Endodermal cell (in vitro differentiated cells): ENCODE results near the gene GRK1. TPM values are rescaled to one million over a fixed set of nuclear protein-coding genes. Genes with fewer than 3 reads are reported as not detected.
A peak's percentile ranks its signal among the peaks of the same experiment; 100 is the strongest.

Experiments
- DNase-seq: peaks from one replicate; pipeline ENCODE4 v3.0.0-alpha.2; 2017
- H3K27ac ChIP-seq: 2 replicates; pipeline ENCODE4 v1.5.1; 2013; ENCODE audit warnings: mild to moderate bottlenecking, low read depth, low read length, moderate library complexity
- H3K27me3 ChIP-seq: 2 replicates; pipeline ENCODE4 v1.6.1; 2013; ENCODE audit warnings: mild to moderate bottlenecking, low read length, moderate library complexity; ENCODE audit not compliant: insufficient read depth, control insufficient read depth, poor library complexity, severe bottlenecking
- H3K36me3 ChIP-seq: 2 replicates; pipeline ENCODE4 v1.7.0; 2013; ENCODE audit warnings: mild to moderate bottlenecking, low read length, moderate library complexity; ENCODE audit not compliant: control insufficient read depth, insufficient read depth
- H3K4me1 ChIP-seq: one replicate; pipeline ENCODE4 v1.7.0; 2013; ENCODE audit warnings: low read length; ENCODE audit not compliant: control insufficient read depth, insufficient read depth
- H3K4me3 ChIP-seq: 2 replicates; pipeline ENCODE4 v1.5.1; 2013; ENCODE audit warnings: mild to moderate bottlenecking, low read length, moderate library complexity
- H3K9ac ChIP-seq: 2 replicates; pipeline ENCODE4 v1.6.1; 2013; ENCODE audit warnings: mild to moderate bottlenecking, low read length, moderate library complexity; ENCODE audit not compliant: poor library complexity, severe bottlenecking; ENCODE audit errors: extremely low read depth
- H3K9me3 ChIP-seq: 2 replicates; pipeline ENCODE4 v1.6.1; 2013; ENCODE audit warnings: mild to moderate bottlenecking, low read length, moderate library complexity; ENCODE audit not compliant: control insufficient read depth
- H3K27ac Mint-ChIP-seq: 2 replicates; pipeline ENCODE4 v1.8.0; 2020; ENCODE audit warnings: mixed read lengths
- H3K27me3 Mint-ChIP-seq: 2 replicates; pipeline ENCODE4 v1.8.0; 2021; ENCODE audit warnings: mild to moderate bottlenecking, mixed read lengths; ENCODE audit not compliant: insufficient read depth
- H3K36me3 Mint-ChIP-seq: 2 replicates; pipeline ENCODE4 v1.8.0; 2020; ENCODE audit warnings: low read depth, mixed read lengths
- H3K4me1 Mint-ChIP-seq: 2 replicates; pipeline ENCODE4 v1.8.0; 2020; ENCODE audit warnings: mixed read lengths
- H3K4me3 Mint-ChIP-seq: 2 replicates; pipeline ENCODE4 v1.8.0; 2020; ENCODE audit warnings: mild to moderate bottlenecking, moderate library complexity, mixed read lengths
- H3K9me3 Mint-ChIP-seq: 2 replicates; pipeline ENCODE4 v1.8.0; 2020; ENCODE audit warnings: mild to moderate bottlenecking, mixed read lengths
- WGBS, 2 experiments: methylation state at CpG; one replicate each; pipeline versions ENCODE4 v1.1.5 to v1.1.7; 2013; ENCODE audit warnings: missing lambda C conversion rate in 2 of 2, mixed read lengths in 1 of 2; ENCODE audit not compliant: insufficient coverage in 1 of 2, insufficient read length in 1 of 2; 5-methylcytosine and 5-hydroxymethylcytosine counted together
- total RNA-seq, 2 donors: library from RNA; stranded (reverse); fragmentation: NEBNext Ultra II Directional in 1 of 2; extraction: Animal tissue kit (Norgen Biotek cat#: 25700) in 1 of 2; gene quantifications; 2 replicates in 1 of 2; 3 replicates in 1 of 2; pipeline ENCODE4 v1.2.1, GENCODE V29; 2021
- TF ChIP-seq, protein P1 (sequence below): fragments of 200-600 bp; sonication (generic); conservative IDR thresholded peaks from 2 replicates; pipeline ENCODE4 v1.5.0; 2021; ENCODE audit warnings: antibody characterized with exemption, mild to moderate bottlenecking

GRK1 gene
- total RNA-seq, 2 donors from 2014 or later = 1.7 to 2.5 TPM

DNA sequence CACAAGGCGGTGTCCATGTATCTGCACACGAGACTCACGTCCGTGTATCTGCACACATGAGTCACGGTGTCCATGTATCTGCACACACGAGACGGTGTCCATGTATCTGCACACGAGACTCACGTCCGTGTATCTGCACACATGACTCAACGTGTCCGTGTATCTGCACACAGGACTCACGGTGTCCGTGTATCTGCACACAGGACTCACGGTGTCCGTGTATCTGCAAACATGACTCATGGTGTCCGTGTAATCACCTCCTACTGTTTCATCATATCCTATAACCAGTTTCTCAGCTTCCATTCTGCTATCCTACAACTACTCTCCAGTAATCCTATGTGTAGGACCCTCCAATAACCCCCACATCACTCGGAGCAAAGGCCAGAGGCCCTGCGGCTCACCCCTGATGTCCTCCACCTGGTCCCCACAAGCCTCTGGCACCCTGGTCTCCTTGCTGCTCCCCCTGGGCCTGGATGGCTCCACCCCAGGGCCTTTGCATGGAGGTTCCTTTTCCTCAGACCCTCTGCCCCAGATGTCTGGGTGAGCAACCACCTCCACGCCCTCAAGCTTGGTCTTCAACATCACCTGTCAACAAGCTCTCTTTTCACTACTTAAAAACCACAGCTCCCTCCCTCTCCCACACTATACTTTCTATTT, 89.5 kb downstream of the GRK1 start:
- Histone ChIP-seq H3K4me1 (no peaks in the 10 kb centered on the region), H3K4me3 (no peak overlapping the region), H3K36me3 (no peaks in the 10 kb centered on the region), H3K9ac (no peak overlapping the region), H3K9me3 (no peaks in the 10 kb centered on the region), H3K27me3 (peaks cover 40% of the 10 kb centered on the region), H3K27ac (no peak overlapping the region)
- peaks cover 39% of the 10 kb centered on the region for H3K27me3 Mint-ChIP-seq
- WGBS, 2 experiments = 93 to 97% methylated on average over 19 to 20 of the region's 20 CpGs
- no peaks in the 10 kb centered on the region for H3K9me3 Mint-ChIP-seq
- peak; percentile 28 for DNase-seq
- no peaks in the 10 kb centered on the region for H3K36me3 Mint-ChIP-seq
- H3K27ac Mint-ChIP-seq = no peak overlapping the region
- H3K4me1 Mint-ChIP-seq = peaks cover 11% of the 10 kb centered on the region
- TF ChIP-seq, protein P1, sequence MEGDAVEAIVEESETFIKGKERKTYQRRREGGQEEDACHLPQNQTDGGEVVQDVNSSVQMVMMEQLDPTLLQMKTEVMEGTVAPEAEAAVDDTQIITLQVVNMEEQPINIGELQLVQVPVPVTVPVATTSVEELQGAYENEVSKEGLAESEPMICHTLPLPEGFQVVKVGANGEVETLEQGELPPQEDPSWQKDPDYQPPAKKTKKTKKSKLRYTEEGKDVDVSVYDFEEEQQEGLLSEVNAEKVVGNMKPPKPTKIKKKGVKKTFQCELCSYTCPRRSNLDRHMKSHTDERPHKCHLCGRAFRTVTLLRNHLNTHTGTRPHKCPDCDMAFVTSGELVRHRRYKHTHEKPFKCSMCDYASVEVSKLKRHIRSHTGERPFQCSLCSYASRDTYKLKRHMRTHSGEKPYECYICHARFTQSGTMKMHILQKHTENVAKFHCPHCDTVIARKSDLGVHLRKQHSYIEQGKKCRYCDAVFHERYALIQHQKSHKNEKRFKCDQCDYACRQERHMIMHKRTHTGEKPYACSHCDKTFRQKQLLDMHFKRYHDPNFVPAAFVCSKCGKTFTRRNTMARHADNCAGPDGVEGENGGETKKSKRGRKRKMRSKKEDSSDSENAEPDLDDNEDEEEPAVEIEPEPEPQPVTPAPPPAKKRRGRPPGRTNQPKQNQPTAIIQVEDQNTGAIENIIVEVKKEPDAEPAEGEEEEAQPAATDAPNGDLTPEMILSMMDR = no peak
- no peak overlapping the region for H3K4me3 Mint-ChIP-seq

DNA sequence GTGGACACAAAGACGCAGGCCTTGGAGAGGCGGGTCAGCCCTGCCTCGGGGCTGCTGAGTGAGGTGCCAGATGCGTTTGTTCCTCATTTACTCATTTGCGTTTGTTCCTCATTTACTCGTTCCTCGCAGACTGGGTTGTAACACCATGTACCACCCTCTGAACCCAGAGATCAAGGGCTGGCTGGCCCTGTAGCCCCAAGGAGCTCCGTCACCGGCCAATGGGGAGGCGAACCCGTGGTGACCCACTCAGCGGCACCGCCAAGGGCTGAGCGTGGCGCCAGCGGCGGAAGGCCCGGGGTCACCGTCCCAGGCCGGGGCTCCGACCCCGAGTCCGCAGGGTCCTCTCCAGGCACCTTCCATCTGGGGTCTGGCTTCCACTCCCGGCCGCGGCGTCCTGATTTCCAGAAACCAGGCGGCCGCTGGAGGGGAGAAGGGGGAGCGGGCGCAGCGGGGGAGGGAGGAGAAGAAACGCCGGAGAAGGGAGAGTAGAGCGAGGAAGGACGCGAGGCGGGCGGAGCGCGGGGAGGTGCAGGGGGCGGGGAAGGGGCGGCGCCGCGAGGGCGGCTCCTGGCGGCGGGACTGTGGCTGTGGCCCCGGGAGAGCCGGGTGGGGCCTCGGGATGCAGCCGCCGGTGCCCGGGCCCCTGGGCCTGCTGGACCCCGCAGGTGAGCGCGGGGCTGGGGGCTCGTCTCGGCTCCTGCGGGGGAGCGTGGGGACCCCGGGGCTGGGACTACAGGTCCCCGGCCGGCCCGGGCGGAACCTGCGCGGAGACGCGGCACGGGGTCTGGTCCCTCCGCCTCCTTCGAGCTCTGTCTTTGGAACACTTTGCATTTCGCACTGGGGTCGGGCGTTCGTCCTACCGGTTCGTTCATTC, 91.9 kb downstream of the GRK1 start, which contains the start of gene TMEM255B:
Gene TMEM255B, plus strand, starts transcription at position 576 of the 874 bp plus-strand sequence. Its CDS starts 44 bp downstream, at position 620.
- H3K9ac ChIP-seq = no peak within 1 kb of the TSS
- no peaks in the 10 kb centered on the region for H3K36me3 Mint-ChIP-seq
- no peaks in the 10 kb centered on the region for H3K36me3 ChIP-seq
- H3K9me3 ChIP-seq = no peaks in the 10 kb centered on the region
- H3K27ac Mint-ChIP-seq = peak within 1 kb of the TSS; percentile 41
- H3K27ac ChIP-seq = no peak within 1 kb of the TSS
- H3K4me3 ChIP-seq = peak within 1 kb of the TSS; percentile 90
- peak within 1 kb of the TSS; percentile 62 for H3K4me3 Mint-ChIP-seq
- H3K9me3 Mint-ChIP-seq = no peaks in the 10 kb centered on the region
- H3K27me3 ChIP-seq = peaks cover 47% of the 10 kb centered on the region
- TF ChIP-seq, protein P1 = peak; percentile 72
- H3K4me1 Mint-ChIP-seq = peaks cover 23% of the 10 kb centered on the region
- peak; percentile 95 for DNase-seq
- 4 to 7% methylated on average over 19 to 80 of the region's 80 CpGs for WGBS, 2 experiments
- no peaks in the 10 kb centered on the region for H3K4me1 ChIP-seq
- H3K27me3 Mint-ChIP-seq = peaks cover 45% of the 10 kb centered on the region

DNA sequence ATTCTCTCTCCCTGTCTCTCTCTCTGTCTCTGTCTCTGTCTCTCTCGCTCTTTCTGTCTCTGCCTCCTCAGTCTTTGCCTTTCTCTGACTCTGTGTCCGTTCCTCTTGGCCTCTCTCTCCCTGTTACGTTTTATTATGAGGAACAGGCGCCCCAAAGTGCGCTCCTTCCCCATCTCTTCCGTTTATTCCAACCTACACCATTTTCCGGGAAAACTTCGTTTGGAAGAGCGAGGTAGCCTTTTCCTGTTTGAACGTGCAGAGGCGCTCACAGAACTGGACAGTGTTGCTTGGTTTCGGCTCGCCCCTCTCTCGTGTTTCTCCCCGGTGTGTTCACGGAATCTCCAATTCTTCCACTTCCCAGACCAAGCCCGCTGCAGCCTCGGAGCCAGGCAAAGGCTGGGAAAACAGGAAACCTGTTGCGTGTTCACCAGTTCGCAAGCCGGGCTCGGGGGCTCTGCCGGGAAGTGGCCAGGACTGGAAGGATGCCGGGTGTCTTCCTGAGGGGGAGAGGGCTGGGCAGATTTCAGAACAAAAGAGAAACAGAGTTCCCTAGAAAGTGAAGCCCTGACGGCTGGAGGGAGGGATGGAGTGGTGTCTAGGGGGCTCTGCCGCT, 92.6 kb downstream of the GRK1 start:
- WGBS, 2 experiments = 0 to 3% methylated on average over 22 to 26 of the region's 26 CpGs
- Histone ChIP-seq H3K27me3 (peaks cover 47% of the 10 kb centered on the region), H3K9me3 (no peaks in the 10 kb centered on the region), H3K4me1 (no peaks in the 10 kb centered on the region), H3K4me3 (peak overlapping the region; percentile 90), H3K9ac (no peak overlapping the region), H3K27ac (no peak overlapping the region), H3K36me3 (no peaks in the 10 kb centered on the region)
- Mint-ChIP-seq H3K27ac (no peak overlapping the region), H3K27me3 (peaks cover 45% of the 10 kb centered on the region), H3K36me3 (no peaks in the 10 kb centered on the region), H3K4me1 (peaks cover 23% of the 10 kb centered on the region), H3K9me3 (no peaks in the 10 kb centered on the region), H3K4me3 (peak overlapping the region; percentile 62)
- DNase-seq = peak; percentile 64
- TF ChIP-seq, protein P1 = no peak
